OCI-LY1 (cell line): ENCODE data around the gene DUT.

Source experiments
- EZH2 ChIP-seq: fragments of 200-600 bp; sonication (generic), shearing (Covaris generic); IDR thresholded peaks from 2 replicates; pipeline ENCODE4 v1.8.0; 2017; ENCODE audit warnings: borderline replicate concordance, mixed run types, mild to moderate bottlenecking, antibody characterized with exemption, low read length, moderate library complexity, mixed read lengths
- TF ChIP-seq, protein P1 (sequence below): fragments of 200-600 bp; sonication (generic), shearing (Covaris generic); IDR thresholded peaks from 2 replicates; pipeline ENCODE4 v1.5.1; 2017; ENCODE audit warnings: mild to moderate bottlenecking, antibody characterized with exemption, low read length, moderate library complexity, mixed read lengths

DNA sequence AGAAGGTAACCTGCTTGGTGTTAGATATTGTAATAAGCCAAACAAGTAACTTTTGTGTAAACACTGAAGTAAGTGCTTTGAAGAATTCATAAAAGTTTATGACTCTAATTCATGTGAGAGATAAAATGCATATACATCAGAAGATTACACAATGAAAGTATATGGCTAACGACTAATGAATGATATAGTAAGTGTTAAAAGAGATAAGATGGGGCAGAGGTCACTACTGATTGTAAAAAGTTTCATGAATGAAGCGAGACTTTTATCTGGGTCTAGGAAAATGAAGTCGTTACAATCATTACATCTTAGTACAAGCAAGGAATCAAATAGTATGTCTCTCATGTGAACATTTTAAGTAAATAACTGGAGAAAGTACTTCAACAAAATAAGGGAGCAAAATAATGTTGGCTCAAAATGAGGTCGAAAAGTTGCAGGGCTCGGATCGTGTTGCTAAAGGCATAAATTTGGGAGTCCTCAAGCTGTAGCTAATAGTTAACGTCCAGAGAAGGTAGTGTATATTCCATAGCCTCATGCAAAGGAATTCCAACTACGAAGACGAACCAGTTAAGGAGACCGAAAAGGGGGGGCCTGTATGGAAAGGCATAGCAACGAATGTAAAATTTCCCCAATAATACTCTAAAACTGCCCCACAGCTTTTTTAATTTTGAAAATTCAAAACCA, 984 bp upstream of the DUT start:
- TF ChIP-seq, protein P1, sequence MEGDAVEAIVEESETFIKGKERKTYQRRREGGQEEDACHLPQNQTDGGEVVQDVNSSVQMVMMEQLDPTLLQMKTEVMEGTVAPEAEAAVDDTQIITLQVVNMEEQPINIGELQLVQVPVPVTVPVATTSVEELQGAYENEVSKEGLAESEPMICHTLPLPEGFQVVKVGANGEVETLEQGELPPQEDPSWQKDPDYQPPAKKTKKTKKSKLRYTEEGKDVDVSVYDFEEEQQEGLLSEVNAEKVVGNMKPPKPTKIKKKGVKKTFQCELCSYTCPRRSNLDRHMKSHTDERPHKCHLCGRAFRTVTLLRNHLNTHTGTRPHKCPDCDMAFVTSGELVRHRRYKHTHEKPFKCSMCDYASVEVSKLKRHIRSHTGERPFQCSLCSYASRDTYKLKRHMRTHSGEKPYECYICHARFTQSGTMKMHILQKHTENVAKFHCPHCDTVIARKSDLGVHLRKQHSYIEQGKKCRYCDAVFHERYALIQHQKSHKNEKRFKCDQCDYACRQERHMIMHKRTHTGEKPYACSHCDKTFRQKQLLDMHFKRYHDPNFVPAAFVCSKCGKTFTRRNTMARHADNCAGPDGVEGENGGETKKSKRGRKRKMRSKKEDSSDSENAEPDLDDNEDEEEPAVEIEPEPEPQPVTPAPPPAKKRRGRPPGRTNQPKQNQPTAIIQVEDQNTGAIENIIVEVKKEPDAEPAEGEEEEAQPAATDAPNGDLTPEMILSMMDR: no peak
- no peak for TF ChIP-seq EZH2
